Stromal cell of bone marrow (primary cell): Measurements from ENCODE around the gene GRIN2B.
A peak's percentile ranks its signal among the peaks of the same experiment; 100 is the strongest.

Experiments used
- DNase-seq: peaks from one replicate; pipeline ENCODE4 v3.0.0-alpha.2; 2012; ENCODE audit warnings: low read depth

The GRIN2B gene

GRCh38 chr12:13956060-13956590, 25.3 kb downstream of the GRIN2B start:
- DNase-seq: no peak

- no peak for DNase-seq
Observed at GRCh38 chr12:13952096-13952495, 29.3 kb downstream of the GRIN2B start.

GRCh38 chr12:13950502-13950901, 30.9 kb downstream of the GRIN2B start:
- no peak for DNase-seq

GRCh38 chr12:13948621-13949020, 32.8 kb downstream of the GRIN2B start:
- DNase-seq: no peak

- no peak for DNase-seq
Observed at GRCh38 chr12:13947276-13947946, 34.0 kb downstream of the GRIN2B start.

GRCh38 chr12:13945641-13946040, 35.8 kb downstream of the GRIN2B start:
- no peak for DNase-seq

- DNase-seq: no peak
Observed at GRCh38 chr12:13945236-13945635, 36.2 kb downstream of the GRIN2B start.

GRCh38 chr12:13942826-13943225, 38.6 kb downstream of the GRIN2B start:
- DNase-seq: no peak

- peak; percentile 30 for DNase-seq
Observed at GRCh38 chr12:13941258-13942249, 39.8 kb downstream of the GRIN2B start.

- no peak for DNase-seq
Observed at GRCh38 chr12:13940335-13940865, 41.0 kb downstream of the GRIN2B start.

GRCh38 chr12:13937735-13938134, 43.7 kb downstream of the GRIN2B start:
- no peak for DNase-seq

GRCh38 chr12:13935169-13935568, 46.2 kb downstream of the GRIN2B start:
- no peak for DNase-seq
